Measurements from ENCODE around the gene WSCD1.

Gene WSCD1

DNA sequence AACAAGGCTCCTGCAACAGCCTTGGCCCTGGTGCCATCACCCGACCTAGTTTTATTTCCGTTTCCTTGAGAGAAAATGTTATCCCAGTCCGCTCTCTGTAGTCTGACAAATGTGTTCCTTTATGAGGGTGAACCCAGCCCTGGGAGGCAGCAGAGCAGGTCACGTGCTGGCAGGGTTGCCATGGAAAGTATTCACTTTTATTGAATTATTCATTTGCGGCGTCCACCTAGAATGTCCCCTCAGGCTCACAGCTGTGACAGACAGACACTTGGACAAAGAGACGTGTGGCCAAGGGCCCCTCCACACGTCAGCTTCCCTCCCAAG, 90.0 kb downstream of the WSCD1 start:
- no peak for DNase-seq (ENCODE audit: low read depth in 2 of 2)

- DNase-seq (ENCODE audit: low read depth in 2 of 2): no peak
These were observed 91.0 kb downstream of the WSCD1 start for GRCh38 chr17:6160911-6161855.

- no peak for DNase-seq (ENCODE audit: low read depth in 2 of 2)
These were observed 92.0 kb downstream of the WSCD1 start for GRCh38 chr17:6162216-6162615.

DNA sequence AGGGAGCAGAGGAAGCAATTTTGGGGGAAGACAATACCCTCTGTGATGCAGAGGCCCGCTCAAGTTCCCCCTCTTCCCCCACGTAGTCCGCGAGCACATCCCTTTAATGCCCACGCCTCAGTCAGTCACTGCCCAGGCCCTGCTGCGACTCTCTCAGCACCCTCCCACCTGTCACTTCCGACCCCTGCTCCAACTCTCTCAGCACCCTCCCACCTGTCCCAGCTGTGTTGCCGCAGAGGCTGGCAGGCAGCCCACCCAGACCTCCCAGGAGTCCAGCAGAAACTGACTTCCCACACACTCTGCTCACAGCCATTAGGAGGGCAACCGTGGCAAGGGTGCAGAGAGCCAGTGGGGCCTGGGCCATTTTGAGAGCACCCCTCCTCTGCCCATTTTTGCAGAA, 92.7 kb downstream of the WSCD1 start:
- DNase-seq (ENCODE audit: low read depth in 2 of 2): no peak

DNA sequence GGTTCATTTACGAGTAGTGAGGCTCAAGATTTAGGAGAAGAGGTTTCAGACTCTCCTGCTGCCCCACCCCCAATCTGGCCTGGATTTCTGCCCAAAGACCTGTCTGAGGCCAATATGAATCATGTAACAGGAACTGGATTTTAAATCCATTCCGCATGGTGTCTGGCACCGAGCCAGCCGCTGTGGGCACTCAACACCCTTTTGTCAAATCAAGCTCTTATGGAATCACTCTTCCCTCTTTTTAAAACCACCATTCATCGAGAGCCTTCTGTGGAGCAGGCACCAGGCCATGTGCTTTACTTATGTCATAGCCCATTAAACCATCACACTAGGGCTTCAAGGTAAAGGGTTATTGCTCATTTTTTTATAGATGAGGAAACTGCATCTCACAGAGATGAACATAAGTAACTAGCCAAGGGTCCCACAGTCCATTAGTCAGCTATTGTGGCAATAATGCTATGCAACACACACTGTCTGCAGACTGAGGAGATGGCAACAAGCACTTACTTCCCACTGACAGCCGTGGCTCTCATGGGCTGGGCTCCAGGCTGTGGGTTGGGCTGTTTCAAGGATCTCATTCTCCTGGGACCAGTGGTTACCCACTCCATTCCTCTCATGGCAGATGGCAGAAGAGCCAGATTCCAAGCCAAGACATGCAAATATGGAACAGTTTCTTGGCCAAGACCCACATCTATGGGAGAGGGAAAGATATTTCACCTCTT, 93.6 kb downstream of the WSCD1 start:
- no peak for DNase-seq (ENCODE audit: low read depth in 2 of 2)

- no peak for DNase-seq (ENCODE audit: low read depth in 2 of 2)
These were observed 94.8 kb downstream of the WSCD1 start for GRCh38 chr17:6164996-6165395.

DNA sequence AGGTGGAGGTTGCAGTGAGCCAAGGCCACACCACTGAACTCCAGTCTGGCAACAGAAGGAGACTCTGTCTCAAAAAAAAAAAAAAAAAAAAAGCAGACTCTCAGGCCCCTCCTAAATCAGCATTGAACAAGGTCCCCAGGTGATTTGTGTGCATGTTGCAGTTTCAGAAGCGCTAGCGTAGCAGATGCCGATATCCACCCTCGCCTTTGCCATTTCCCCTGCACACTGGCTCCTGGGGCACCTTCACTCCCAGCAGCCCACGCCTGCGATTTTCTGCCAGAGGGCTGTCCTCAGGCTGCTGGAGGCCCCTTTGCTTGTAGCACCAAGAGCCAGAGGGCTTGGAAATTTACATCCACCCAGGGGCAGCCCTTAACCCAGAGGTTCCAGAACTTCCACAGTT, 95.6 kb downstream of the WSCD1 start:
- no peak for DNase-seq (ENCODE audit: low read depth in 2 of 2)

GRCh38 chr17:6166492-6167179, 96.5 kb downstream of the WSCD1 start:
- DNase-seq (ENCODE audit: low read depth in 2 of 2): no peak

- DNase-seq (ENCODE audit: low read depth in 2 of 2): no peak
These were observed 98.1 kb downstream of the WSCD1 start for GRCh38 chr17:6168296-6168695.

- no peak for DNase-seq (ENCODE audit: low read depth in 2 of 2)
These were observed 100.2 kb downstream of the WSCD1 start for GRCh38 chr17:6170349-6170748.

GRCh38 chr17:6172642-6173330, 102.6 kb downstream of the WSCD1 start:
- DNase-seq (ENCODE audit: low read depth in 2 of 2): no peak

DNA sequence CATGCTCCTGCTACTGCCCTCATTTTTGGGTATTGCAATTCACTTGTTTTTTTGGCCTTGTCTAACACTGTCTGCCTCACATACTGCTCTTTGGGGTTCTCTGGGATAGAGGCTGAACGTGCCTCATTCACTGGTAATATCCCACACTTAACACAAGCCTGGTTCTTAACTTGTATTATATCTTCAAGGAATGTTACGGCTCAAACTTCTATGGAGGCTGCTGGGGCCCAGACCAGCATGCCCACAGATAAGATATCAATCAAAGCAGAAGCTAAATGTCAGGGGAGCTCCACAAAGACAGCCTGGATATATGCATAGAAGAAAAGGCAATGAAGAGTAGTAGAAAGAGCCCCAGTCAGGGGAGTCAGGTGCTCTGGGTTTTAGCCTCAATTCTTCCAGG, 103.5 kb downstream of the WSCD1 start:
- no peak for DNase-seq (ENCODE audit: low read depth in 2 of 2)
